ENCODE results near the gene ANKDD1B.
"Not testable (repeated sequence)": the region's sequence is repeated elsewhere in the genome, so short reads cannot be mapped to it uniquely, and the experiment has no call there.

ANKDD1B gene

GRCh38 chr5:75660678-75661465 lies 49.6 kb downstream of the ANKDD1B start:
- no peak for DNase-seq (ENCODE audit: low read depth)

GRCh38 chr5:75662061-75662460 lies 50.8 kb downstream of the ANKDD1B start:
- no peak for DNase-seq (ENCODE audit: low read depth)

- no peak for DNase-seq (ENCODE audit: low read depth)
Observed at GRCh38 chr5:75663579-75664284, 52.5 kb downstream of the ANKDD1B start.

- DNase-seq (ENCODE audit: low read depth): no peak
Observed at GRCh38 chr5:75664979-75665378, 53.7 kb downstream of the ANKDD1B start.

GRCh38 chr5:75666801-75667200 lies 55.5 kb downstream of the ANKDD1B start:
- no peak for DNase-seq (ENCODE audit: low read depth)

- no peak for DNase-seq (ENCODE audit: low read depth)
Observed at GRCh38 chr5:75667586-75667985, 56.3 kb downstream of the ANKDD1B start.

- DNase-seq (ENCODE audit: low read depth): no peak
Observed at GRCh38 chr5:75668445-75668844, 57.2 kb downstream of the ANKDD1B start.

- no peak for DNase-seq (ENCODE audit: low read depth)
Observed at GRCh38 chr5:75668977-75669689, 57.9 kb downstream of the ANKDD1B start.

- DNase-seq (ENCODE audit: low read depth): no peak
Observed at GRCh38 chr5:75670577-75670976, 59.3 kb downstream of the ANKDD1B start.

- DNase-seq (ENCODE audit: low read depth): no peak
Observed at GRCh38 chr5:75671506-75671905, 60.3 kb downstream of the ANKDD1B start.

- no peak for DNase-seq (ENCODE audit: low read depth)
Observed at GRCh38 chr5:75672616-75673015, 61.4 kb downstream of the ANKDD1B start.

GRCh38 chr5:75675783-75676182 lies 64.5 kb downstream of the ANKDD1B start:
- DNase-seq (ENCODE audit: low read depth): no peak

- no peak for DNase-seq (ENCODE audit: low read depth)
Observed at GRCh38 chr5:75677607-75678006, 66.4 kb downstream of the ANKDD1B start.

- DNase-seq (ENCODE audit: low read depth): no peak
Observed at GRCh38 chr5:75678155-75678554, 66.9 kb downstream of the ANKDD1B start.

- DNase-seq (ENCODE audit: low read depth): no peak
Observed at GRCh38 chr5:75681125-75681830, 70.0 kb downstream of the ANKDD1B start.

- DNase-seq (ENCODE audit: low read depth): no peak
Observed at GRCh38 chr5:75685141-75685540, 73.9 kb downstream of the ANKDD1B start.

GRCh38 chr5:75686480-75686879 lies 75.2 kb downstream of the ANKDD1B start:
- no peak for DNase-seq (ENCODE audit: low read depth)

GRCh38 chr5:75690669-75691068 lies 79.4 kb downstream of the ANKDD1B start:
- no peak for DNase-seq (ENCODE audit: low read depth)

GRCh38 chr5:75694781-75695180 lies 83.5 kb downstream of the ANKDD1B start:
- DNase-seq (ENCODE audit: low read depth): no peak

GRCh38 chr5:75695472-75696351 lies 84.5 kb downstream of the ANKDD1B start:
- DNase-seq (ENCODE audit: low read depth): not testable (repeated sequence)

- DNase-seq (ENCODE audit: low read depth): no peak
Observed at GRCh38 chr5:75701856-75702255, 90.6 kb downstream of the ANKDD1B start.

Measured in CMK (cell line).